ENCODE measurements around the gene NPTN.

NPTN gene

DNA sequence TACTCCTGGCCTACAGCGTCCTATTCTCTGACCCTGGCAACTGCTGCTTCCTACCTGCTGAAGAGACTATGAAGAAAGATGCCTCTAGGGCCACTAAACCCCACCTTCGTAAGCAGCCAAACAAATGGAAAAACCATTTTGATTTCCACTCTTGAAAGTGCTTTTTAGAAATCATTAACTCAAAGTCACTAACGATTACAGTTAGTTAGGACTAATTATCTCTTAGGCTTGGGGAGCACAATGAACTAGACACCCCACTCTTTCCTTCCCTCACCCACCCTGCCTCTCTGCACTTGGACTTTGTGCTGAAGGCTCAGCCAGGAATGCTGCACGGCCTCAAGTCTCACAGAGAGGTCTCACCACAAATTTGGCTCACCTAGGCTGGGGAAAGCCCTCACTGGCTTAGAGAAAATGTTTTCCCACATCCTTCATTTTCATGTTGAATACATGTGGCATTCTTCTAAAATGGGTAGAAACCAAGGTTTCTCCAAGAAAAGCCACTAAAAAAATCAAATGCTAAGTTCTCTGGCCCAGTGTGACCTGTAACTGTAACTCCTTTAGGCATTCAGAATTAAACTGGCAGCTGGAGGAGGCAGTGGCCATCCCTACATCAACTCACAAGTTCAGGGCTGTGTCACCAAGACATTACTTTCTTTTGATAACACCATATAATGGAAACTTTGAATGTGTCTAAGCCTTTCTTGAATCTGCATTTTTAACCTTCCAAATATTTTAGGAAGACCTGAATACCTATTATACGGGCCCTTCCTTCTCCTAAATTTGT lies 47.1 kb downstream of the NPTN start:
- DNase-seq (ENCODE audit: low read depth in 1 of 2, low spot score in 1 of 2): no peak
- Histone ChIP-seq H3K4me3 (replicated peaks; ENCODE audit: insufficient read depth, low read length) (no peak overlapping the region), H3K27me3 (ENCODE audit: insufficient read depth, poor library complexity, severe bottlenecking) (no peaks in the 10 kb centered on the region), H3K27ac (replicated peaks) (no peak overlapping the region)
- TF ChIP-seq POLR2AphosphoS5 (IDR thresholded peaks at IDR 0.05; ENCODE audit: low read depth): no peak
- no peak for TF ChIP-seq GABPA (IDR thresholded peaks at IDR 0.05; ENCODE audit: low read depth)
- no peak for TF ChIP-seq SPI1 (IDR thresholded peaks at IDR 0.05; ENCODE audit: borderline replicate concordance, low read depth)
- TF ChIP-seq REST (IDR thresholded peaks at IDR 0.05; ENCODE audit: insufficient replicate concordance, low read depth): no peak
- TF ChIP-seq, protein P1, sequence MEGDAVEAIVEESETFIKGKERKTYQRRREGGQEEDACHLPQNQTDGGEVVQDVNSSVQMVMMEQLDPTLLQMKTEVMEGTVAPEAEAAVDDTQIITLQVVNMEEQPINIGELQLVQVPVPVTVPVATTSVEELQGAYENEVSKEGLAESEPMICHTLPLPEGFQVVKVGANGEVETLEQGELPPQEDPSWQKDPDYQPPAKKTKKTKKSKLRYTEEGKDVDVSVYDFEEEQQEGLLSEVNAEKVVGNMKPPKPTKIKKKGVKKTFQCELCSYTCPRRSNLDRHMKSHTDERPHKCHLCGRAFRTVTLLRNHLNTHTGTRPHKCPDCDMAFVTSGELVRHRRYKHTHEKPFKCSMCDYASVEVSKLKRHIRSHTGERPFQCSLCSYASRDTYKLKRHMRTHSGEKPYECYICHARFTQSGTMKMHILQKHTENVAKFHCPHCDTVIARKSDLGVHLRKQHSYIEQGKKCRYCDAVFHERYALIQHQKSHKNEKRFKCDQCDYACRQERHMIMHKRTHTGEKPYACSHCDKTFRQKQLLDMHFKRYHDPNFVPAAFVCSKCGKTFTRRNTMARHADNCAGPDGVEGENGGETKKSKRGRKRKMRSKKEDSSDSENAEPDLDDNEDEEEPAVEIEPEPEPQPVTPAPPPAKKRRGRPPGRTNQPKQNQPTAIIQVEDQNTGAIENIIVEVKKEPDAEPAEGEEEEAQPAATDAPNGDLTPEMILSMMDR (IDR thresholded peaks at IDR 0.05; ENCODE audit: insufficient read depth, low read length): no peak

- H3K27me3 ChIP-seq (ENCODE audit: insufficient read depth, poor library complexity, severe bottlenecking): no peaks in the 10 kb centered on the region
- H3K27ac ChIP-seq (replicated peaks): no peak overlapping the region
- no peak overlapping the region for H3K4me3 ChIP-seq (replicated peaks; ENCODE audit: insufficient read depth, low read length)
- TF ChIP-seq REST (IDR thresholded peaks at IDR 0.05; ENCODE audit: insufficient replicate concordance, low read depth): no peak
- no peak for TF ChIP-seq SPI1 (IDR thresholded peaks at IDR 0.05; ENCODE audit: borderline replicate concordance, low read depth)
- TF ChIP-seq, protein P1 (IDR thresholded peaks at IDR 0.05; ENCODE audit: insufficient read depth, low read length): no peak
- TF ChIP-seq POLR2AphosphoS5 (IDR thresholded peaks at IDR 0.05; ENCODE audit: low read depth): no peak
- TF ChIP-seq GABPA (IDR thresholded peaks at IDR 0.05; ENCODE audit: low read depth): no peak
- no peak for DNase-seq (ENCODE audit: low read depth in 1 of 2, low spot score in 1 of 2)
Observed at GRCh38 chr15:73584699-73585420, 48.3 kb downstream of the NPTN start.

DNA sequence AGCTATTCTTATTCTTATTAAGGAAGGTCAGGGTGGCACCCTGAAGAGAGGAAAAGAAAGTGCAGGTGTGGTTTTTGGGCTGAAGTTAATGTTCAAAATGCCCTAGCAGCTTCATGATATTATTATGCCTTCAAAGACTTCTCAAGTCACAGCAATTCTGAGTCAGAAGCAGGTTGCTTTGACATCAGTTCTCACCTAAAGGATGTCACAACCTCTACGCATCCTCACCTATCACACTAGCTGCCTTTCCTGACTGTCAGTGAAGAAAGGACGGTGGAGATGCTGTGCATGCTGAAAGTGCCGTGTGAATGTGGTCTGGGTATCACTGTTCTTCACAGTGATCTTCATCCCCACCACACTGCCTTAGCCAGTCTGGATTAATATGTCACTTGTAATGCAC lies 49.6 kb downstream of the NPTN start:
- H3K4me3 ChIP-seq (replicated peaks; ENCODE audit: insufficient read depth, low read length): no peak overlapping the region
- H3K27me3 ChIP-seq (ENCODE audit: insufficient read depth, poor library complexity, severe bottlenecking): no peaks in the 10 kb centered on the region
- no peak for DNase-seq (ENCODE audit: low read depth in 1 of 2, low spot score in 1 of 2)
- no peak overlapping the region for H3K27ac ChIP-seq (replicated peaks)
- no peak for TF ChIP-seq REST (IDR thresholded peaks at IDR 0.05; ENCODE audit: insufficient replicate concordance, low read depth)
- TF ChIP-seq, protein P1 (IDR thresholded peaks at IDR 0.05; ENCODE audit: insufficient read depth, low read length): no peak
- no peak for TF ChIP-seq GABPA (IDR thresholded peaks at IDR 0.05; ENCODE audit: low read depth)
- TF ChIP-seq POLR2AphosphoS5 (IDR thresholded peaks at IDR 0.05; ENCODE audit: low read depth): no peak
- no peak for TF ChIP-seq SPI1 (IDR thresholded peaks at IDR 0.05; ENCODE audit: borderline replicate concordance, low read depth)
